Mesenchymal stem cell (in vitro differentiated cells and primary cell): ENCODE results near the gene PODNL1.

Experiments
- DNase-seq: peaks from one replicate; pipeline ENCODE4 v3.0.0-alpha.2; 2013
- H2AFZ ChIP-seq: one replicate; pipeline ENCODE4 v1.6.1; 2013; ENCODE audit warnings: low read depth, mild to moderate bottlenecking, control low read depth, inconsistent platforms, low read length, moderate library complexity
- H2AK5ac ChIP-seq: 2 replicates; pipeline ENCODE4 v1.6.1; 2013; ENCODE audit warnings: low read length, moderate library complexity, mild to moderate bottlenecking, inconsistent platforms; ENCODE audit not compliant: severe bottlenecking
- H2BK120ac ChIP-seq: one replicate; pipeline ENCODE4 v1.6.1; 2013; ENCODE audit warnings: low read depth, mild to moderate bottlenecking, inconsistent platforms, low read length, moderate library complexity
- H2BK12ac ChIP-seq, 2 experiments: one replicate each; pipeline ENCODE4 v1.6.1; 2013; ENCODE audit warnings: inconsistent platforms in 2 of 2, low read length in 2 of 2, mild to moderate bottlenecking in 2 of 2, moderate library complexity in 2 of 2, control low read depth in 1 of 2
- H2BK15ac ChIP-seq: one replicate; pipeline ENCODE4 v1.6.1; 2013; ENCODE audit warnings: mild to moderate bottlenecking, low read depth, inconsistent platforms; ENCODE audit not compliant: poor library complexity, severe bottlenecking
- H2BK5ac ChIP-seq: 2 replicates; pipeline ENCODE4 v1.6.1; 2013; ENCODE audit warnings: low read depth, mild to moderate bottlenecking, low read length, control low read depth, inconsistent platforms; ENCODE audit not compliant: poor library complexity, severe bottlenecking
- H3K14ac ChIP-seq, 2 experiments: one replicate each; pipeline ENCODE4 v1.6.1; 2013; ENCODE audit warnings: inconsistent platforms in 2 of 2, low read length in 2 of 2, control low read depth in 1 of 2, mild to moderate bottlenecking in 1 of 2, moderate library complexity in 1 of 2
- H3K18ac ChIP-seq, 2 experiments: one replicate each; pipeline ENCODE4 v1.6.1; 2013; ENCODE audit warnings: inconsistent platforms in 2 of 2, low read length in 2 of 2, control low read depth in 1 of 2, low read depth in 1 of 2, mild to moderate bottlenecking in 1 of 2
- H3K23ac ChIP-seq, 2 experiments: one replicate each; pipeline ENCODE4 v1.6.1; 2013; ENCODE audit warnings: inconsistent platforms in 2 of 2, low read length in 2 of 2, mild to moderate bottlenecking in 2 of 2, moderate library complexity in 2 of 2, control low read depth in 1 of 2
- H3K27ac ChIP-seq: 2 replicates; pipeline ENCODE4 v1.5.1; 2013; ENCODE audit warnings: mild to moderate bottlenecking, moderate library complexity, low read length, control low read depth, inconsistent platforms; ENCODE audit not compliant: poor library complexity, severe bottlenecking
- H3K27me3 ChIP-seq, 2 experiments: 2 replicates each; pipeline versions ENCODE4 v1.6.1 to v1.7.0; 2013; ENCODE audit warnings: low read length in 2 of 2, mild to moderate bottlenecking in 2 of 2, moderate library complexity in 2 of 2, control low read depth in 1 of 2, inconsistent platforms in 1 of 2; ENCODE audit not compliant: control insufficient read depth in 1 of 2, insufficient read depth in 1 of 2
- H3K36me3 ChIP-seq, 2 experiments: 2 replicates each; pipeline versions ENCODE4 v1.6.1 to v1.7.0; 2013; ENCODE audit warnings: low read length in 2 of 2, control low read depth in 1 of 2, inconsistent platforms in 1 of 2, low read depth in 1 of 2, mild to moderate bottlenecking in 1 of 2; ENCODE audit not compliant: insufficient read depth in 2 of 2, control insufficient read depth in 1 of 2
- H3K4ac ChIP-seq, 2 experiments: one replicate each; pipeline ENCODE4 v1.6.1; 2013; ENCODE audit warnings: inconsistent platforms in 2 of 2, low read length in 2 of 2, mild to moderate bottlenecking in 2 of 2, moderate library complexity in 2 of 2, control low read depth in 1 of 2, low read depth in 1 of 2
- H3K4me1 ChIP-seq: 2 replicates; pipeline ENCODE4 v1.6.1; 2013; ENCODE audit warnings: low read depth, low read length, control low read depth; ENCODE audit not compliant: control insufficient read depth, insufficient read depth
- H3K4me2 ChIP-seq: 2 replicates; pipeline ENCODE4 v1.6.1; 2013; ENCODE audit warnings: low read length, mild to moderate bottlenecking, inconsistent platforms; ENCODE audit not compliant: poor library complexity, severe bottlenecking
- H3K4me3 ChIP-seq, 2 experiments: 2 replicates each; pipeline versions ENCODE4 v1.5.1 to v1.7.0; 2013; ENCODE audit warnings: low read length in 2 of 2, mild to moderate bottlenecking in 2 of 2, control low read depth in 1 of 2, low read depth in 1 of 2; ENCODE audit not compliant: insufficient read depth in 1 of 2
- H3K79me1 ChIP-seq: replicated peaks from 2 replicates; pipeline ENCODE4 v1.6.1; 2013; ENCODE audit warnings: mild to moderate bottlenecking, control low read depth, low read length, inconsistent platforms; ENCODE audit not compliant: poor library complexity, severe bottlenecking
- H3K9ac ChIP-seq: 2 replicates; pipeline ENCODE4 v1.7.0; 2013; ENCODE audit warnings: mild to moderate bottlenecking, low read length, moderate library complexity
- H3K9me3 ChIP-seq: 2 replicates; pipeline ENCODE4 v1.7.0; 2013; ENCODE audit warnings: mild to moderate bottlenecking, low read length; ENCODE audit not compliant: control insufficient read depth
- H4K8ac ChIP-seq: one replicate; pipeline ENCODE4 v1.6.1; 2013; ENCODE audit warnings: inconsistent platforms, mild to moderate bottlenecking, low read length, moderate library complexity
- H4K91ac ChIP-seq: one replicate; pipeline ENCODE4 v1.6.1; 2013; ENCODE audit warnings: mild to moderate bottlenecking, low read length, inconsistent platforms
- WGBS: methylation state at CpG from one replicate; pipeline ENCODE4 v1.1.7; 2013; ENCODE audit warnings: mixed read lengths; 5-methylcytosine and 5-hydroxymethylcytosine counted together

The PODNL1 gene

DNA sequence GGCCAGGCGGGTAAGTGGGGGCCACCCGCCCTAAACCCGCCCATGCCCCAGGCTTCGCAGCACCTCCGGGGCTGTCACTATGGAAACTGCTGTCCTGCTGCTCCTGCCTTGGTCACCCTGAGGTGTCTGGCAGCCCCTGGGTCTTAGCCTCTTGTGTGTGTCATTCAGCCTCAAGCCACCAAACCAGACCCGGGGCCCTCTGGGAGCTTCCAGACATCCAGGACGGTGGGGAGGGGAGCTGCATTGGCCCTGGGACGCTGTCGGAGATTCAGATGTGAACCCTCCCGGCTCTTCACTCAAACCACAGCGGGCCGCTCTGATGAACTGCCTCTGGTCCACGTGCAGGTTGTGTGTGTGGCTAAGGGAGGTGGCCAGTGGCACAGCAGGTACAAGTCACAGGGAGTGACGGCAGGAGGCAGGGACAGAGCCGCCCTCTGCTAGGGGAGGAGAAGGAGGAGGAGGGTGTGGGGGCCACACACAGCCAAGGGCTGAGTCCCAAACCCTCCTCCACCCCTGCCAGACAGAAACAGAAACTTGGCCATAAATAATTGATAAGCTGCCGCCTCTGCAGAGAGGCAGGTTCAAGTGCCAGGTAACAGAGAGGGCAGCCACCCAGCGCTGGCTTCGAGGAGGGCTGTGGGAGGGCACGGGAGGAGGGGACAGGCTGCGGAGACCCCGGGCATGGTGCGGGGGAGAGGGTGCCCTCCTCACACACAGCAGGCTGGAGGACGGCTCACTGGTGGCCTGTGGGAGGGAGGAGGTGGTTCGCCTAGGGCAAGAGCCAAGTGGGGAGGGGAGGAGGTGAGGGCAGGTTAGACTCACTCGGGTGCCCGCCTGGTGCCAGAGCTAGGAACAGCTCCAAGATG lies 53.3 kb downstream of the PODNL1 start:
- H3K4ac ChIP-seq, result no peak overlapping the region
- H2BK15ac ChIP-seq, result peak overlapping the region; percentile 37
- H3K18ac ChIP-seq, result no peak overlapping the region
- H3K4me3 ChIP-seq, result no peak overlapping the region
- H2AK5ac ChIP-seq, result no peak overlapping the region
- H4K8ac ChIP-seq, result no peak overlapping the region
- no peaks in the 10 kb centered on the region for H3K79me1 ChIP-seq
- H3K14ac ChIP-seq, result peak overlapping the region in 1 of 2 experiments; percentile 18
- no peaks in the 10 kb centered on the region for H3K36me3 ChIP-seq
- 83% methylated on average over 21 of the region's 26 CpGs for WGBS
- H3K23ac ChIP-seq, result no peak overlapping the region
- no peak overlapping the region for H3K27ac ChIP-seq
- H3K27me3 ChIP-seq, result peaks cover 0 to 21% of the 10 kb centered on the region in 2 experiments
- no peak overlapping the region for H3K9ac ChIP-seq
- H3K4me1 ChIP-seq, result peaks cover 24% of the 10 kb centered on the region
- no peak for DNase-seq
- H2BK5ac ChIP-seq, result no peak overlapping the region
- H2BK120ac ChIP-seq, result no peak overlapping the region
- H3K9me3 ChIP-seq, result no peaks in the 10 kb centered on the region
- peak overlapping the region in 1 of 2 experiments; percentile 37 for H2BK12ac ChIP-seq
- no peak overlapping the region for H2AFZ ChIP-seq
- no peak overlapping the region for H4K91ac ChIP-seq
- H3K4me2 ChIP-seq, result no peak overlapping the region

DNA sequence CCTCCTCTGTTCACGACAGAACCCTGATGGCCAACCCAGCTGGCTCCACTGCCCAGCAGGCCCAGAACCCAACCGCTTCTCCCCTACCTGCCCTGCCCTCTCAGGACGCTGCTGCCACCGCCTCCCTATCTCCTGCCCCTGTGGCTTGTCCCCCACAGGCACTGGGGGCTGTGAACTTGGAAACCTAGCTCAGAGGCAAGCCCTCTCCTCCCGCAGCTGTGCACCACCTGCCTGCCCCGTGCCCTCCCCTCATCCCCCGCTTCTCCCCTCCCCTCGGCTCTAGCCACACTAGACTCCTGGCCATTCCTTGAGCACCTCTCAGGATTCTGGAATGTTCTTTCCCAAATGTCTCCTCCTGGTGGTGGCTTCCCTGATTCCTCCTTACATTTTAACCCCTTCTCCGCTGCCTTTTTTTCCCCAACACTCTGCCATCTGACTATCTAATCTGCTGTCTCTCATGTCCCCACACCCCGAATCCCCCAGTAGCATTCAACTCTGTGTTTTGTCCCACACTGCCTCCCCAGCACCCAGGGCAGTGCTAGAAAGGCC lies 54.6 kb downstream of the PODNL1 start:
- no peak for DNase-seq
- no peaks in the 10 kb centered on the region for H3K79me1 ChIP-seq
- no peak overlapping the region for H3K18ac ChIP-seq
- H3K4me3 ChIP-seq, result no peak overlapping the region
- H3K9ac ChIP-seq, result no peak overlapping the region
- H2BK120ac ChIP-seq, result no peak overlapping the region
- H4K91ac ChIP-seq, result no peak overlapping the region
- no peak overlapping the region for H2BK5ac ChIP-seq
- H3K27me3 ChIP-seq, result peaks cover 0 to 21% of the 10 kb centered on the region in 2 experiments
- H3K36me3 ChIP-seq, result no peaks in the 10 kb centered on the region
- H3K4ac ChIP-seq, result no peak overlapping the region
- H4K8ac ChIP-seq, result no peak overlapping the region
- no peak overlapping the region for H3K27ac ChIP-seq
- 93% methylated on average over 10 of the region's 10 CpGs for WGBS
- H2AFZ ChIP-seq, result no peak overlapping the region
- H3K14ac ChIP-seq, result no peak overlapping the region
- H2BK12ac ChIP-seq, result no peak overlapping the region
- H2BK15ac ChIP-seq, result peak overlapping the region; percentile 62
- H3K9me3 ChIP-seq, result no peaks in the 10 kb centered on the region
- peaks cover 24% of the 10 kb centered on the region for H3K4me1 ChIP-seq
- no peak overlapping the region for H3K23ac ChIP-seq
- no peak overlapping the region for H3K4me2 ChIP-seq
- peak overlapping the region; percentile 29 for H2AK5ac ChIP-seq

- H3K9ac ChIP-seq, result no peak overlapping the region
- no peak overlapping the region for H2AK5ac ChIP-seq
- WGBS, result 98% methylated on average over 12 of the region's 12 CpGs
- no peak overlapping the region for H3K14ac ChIP-seq
- H3K4me3 ChIP-seq, result no peak overlapping the region
- H3K79me1 ChIP-seq, result no peaks in the 10 kb centered on the region
- H4K8ac ChIP-seq, result no peak overlapping the region
- no peaks in the 10 kb centered on the region for H3K9me3 ChIP-seq
- peaks cover 24% of the 10 kb centered on the region for H3K4me1 ChIP-seq
- no peak overlapping the region for H2BK15ac ChIP-seq
- H3K27ac ChIP-seq, result no peak overlapping the region
- peak overlapping the region; percentile 34 for H4K91ac ChIP-seq
- no peak overlapping the region for H2AFZ ChIP-seq
- H3K23ac ChIP-seq, result no peak overlapping the region
- H3K4ac ChIP-seq, result no peak overlapping the region
- H3K18ac ChIP-seq, result no peak overlapping the region
- H2BK120ac ChIP-seq, result no peak overlapping the region
- peaks cover 0 to 21% of the 10 kb centered on the region in 2 experiments for H3K27me3 ChIP-seq
- H3K4me2 ChIP-seq, result no peak overlapping the region
- DNase-seq, result no peak
- peak overlapping the region in 1 of 2 experiments; percentile 15 for H2BK12ac ChIP-seq
- no peaks in the 10 kb centered on the region for H3K36me3 ChIP-seq
- no peak overlapping the region for H2BK5ac ChIP-seq
These were observed 55.4 kb downstream of the PODNL1 start for GRCh38 chr19:13882836-13883235.

GRCh38 chr19:13882419-13882795 lies 55.8 kb downstream of the PODNL1 start:
- Histone ChIP-seq H3K18ac (no peak overlapping the region), H2AK5ac (peak overlapping the region; percentile 34), H4K8ac (no peak overlapping the region), H3K4me2 (no peak overlapping the region), H2AFZ (no peak overlapping the region), H3K4me3 (no peak overlapping the region), H3K23ac (no peak overlapping the region), H2BK12ac (peak overlapping the region in 1 of 2 experiments; percentile 42), H3K36me3 (peaks cover 0 to 2% of the 10 kb centered on the region in 2 experiments), H2BK15ac (no peak overlapping the region), H3K14ac (no peak overlapping the region), H3K9ac (peak overlapping the region; percentile 50), H2BK5ac (no peak overlapping the region), H2BK120ac (no peak overlapping the region), H3K9me3 (no peaks in the 10 kb centered on the region), H3K79me1 (no peaks in the 10 kb centered on the region), H3K27me3 (peaks cover 0 to 21% of the 10 kb centered on the region in 2 experiments), H4K91ac (no peak overlapping the region), H3K4ac (no peak overlapping the region), H3K27ac (no peak overlapping the region), H3K4me1 (peaks cover 24% of the 10 kb centered on the region)
- DNase-seq, result no peak
- WGBS, result 90% methylated on average over 5 of the region's 5 CpGs
